Loucy (cell line): Measurements from ENCODE around the gene CD14.

Source experiments
- EZH2phosphoT487 ChIP-seq: fragments of 200-600 bp; IDR thresholded peaks from 2 replicates; pipeline ENCODE4 v1.6.1; 2018; ENCODE audit warnings: antibody characterized with exemption, mild to moderate bottlenecking, moderate library complexity, borderline replicate concordance
- TF ChIP-seq, protein P1 (sequence below): fragments of 200-600 bp; sonication (generic); conservative IDR thresholded peaks from 2 replicates; pipeline ENCODE4 v1.5.1; 2014; ENCODE audit warnings: mild to moderate bottlenecking, antibody characterized with exemption, low read length

DNA sequence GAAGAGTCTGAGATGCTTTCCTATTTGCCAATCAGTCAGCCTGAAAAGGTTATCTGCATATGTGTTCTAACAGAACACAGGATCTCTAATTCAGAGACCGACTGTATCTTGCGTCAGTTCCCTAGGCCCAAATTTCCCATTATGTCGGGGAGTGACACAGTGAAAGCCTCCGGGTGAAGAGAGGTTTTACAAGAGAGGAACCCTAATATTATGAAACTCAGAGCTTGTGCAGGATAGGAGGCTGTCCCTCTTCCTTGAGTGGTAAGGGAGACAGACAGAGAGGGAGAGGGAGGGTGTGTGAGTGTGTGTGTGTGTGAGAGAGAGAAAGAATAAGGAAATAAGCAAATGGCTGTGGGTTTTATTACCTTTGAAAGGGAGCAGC is 1.9 kb downstream of the CD14 start:
- TF ChIP-seq, protein P1, sequence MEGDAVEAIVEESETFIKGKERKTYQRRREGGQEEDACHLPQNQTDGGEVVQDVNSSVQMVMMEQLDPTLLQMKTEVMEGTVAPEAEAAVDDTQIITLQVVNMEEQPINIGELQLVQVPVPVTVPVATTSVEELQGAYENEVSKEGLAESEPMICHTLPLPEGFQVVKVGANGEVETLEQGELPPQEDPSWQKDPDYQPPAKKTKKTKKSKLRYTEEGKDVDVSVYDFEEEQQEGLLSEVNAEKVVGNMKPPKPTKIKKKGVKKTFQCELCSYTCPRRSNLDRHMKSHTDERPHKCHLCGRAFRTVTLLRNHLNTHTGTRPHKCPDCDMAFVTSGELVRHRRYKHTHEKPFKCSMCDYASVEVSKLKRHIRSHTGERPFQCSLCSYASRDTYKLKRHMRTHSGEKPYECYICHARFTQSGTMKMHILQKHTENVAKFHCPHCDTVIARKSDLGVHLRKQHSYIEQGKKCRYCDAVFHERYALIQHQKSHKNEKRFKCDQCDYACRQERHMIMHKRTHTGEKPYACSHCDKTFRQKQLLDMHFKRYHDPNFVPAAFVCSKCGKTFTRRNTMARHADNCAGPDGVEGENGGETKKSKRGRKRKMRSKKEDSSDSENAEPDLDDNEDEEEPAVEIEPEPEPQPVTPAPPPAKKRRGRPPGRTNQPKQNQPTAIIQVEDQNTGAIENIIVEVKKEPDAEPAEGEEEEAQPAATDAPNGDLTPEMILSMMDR: no peak
- no peak for TF ChIP-seq EZH2phosphoT487
